HPDE6-E6E7 (cell line): ENCODE measurements around the gene C16orf86.

Source experiments
- DNase-seq: peaks from one replicate; pipeline ENCODE4 v3.0.0; 2011; ENCODE audit warnings: missing footprints; ENCODE audit errors: extremely low spot score

C16orf86 gene

DNA sequence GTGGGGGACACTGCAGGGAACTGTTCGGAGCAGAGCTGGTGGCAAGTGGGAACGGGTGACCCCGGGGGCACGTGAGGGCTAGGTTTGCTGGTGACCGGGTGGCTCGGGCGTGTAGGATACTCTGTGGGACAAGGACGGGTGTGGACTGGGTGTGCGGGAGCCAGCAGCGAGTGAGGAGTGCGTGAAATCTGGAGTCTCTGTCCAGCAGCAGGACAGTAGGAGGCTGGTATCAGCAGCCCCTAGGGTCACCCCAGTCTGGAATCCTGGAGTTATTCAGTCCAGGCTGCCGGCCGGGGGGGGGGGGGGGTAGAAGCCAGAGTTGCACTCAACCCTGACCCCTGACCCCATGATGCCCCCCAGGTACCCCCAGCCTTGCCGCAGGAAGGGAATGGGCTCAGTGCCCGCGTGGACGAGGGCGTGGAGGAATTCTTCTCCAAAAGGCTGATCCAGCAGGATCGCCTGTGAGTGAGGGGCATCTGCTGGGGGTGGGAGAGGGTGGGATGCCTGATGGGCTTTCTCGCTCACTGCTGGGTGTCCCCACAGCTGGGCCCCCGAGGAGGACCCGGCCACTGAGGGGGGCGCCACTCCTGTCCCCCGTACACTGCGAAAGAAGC is 12.7 kb upstream of the C16orf86 start:
- DNase-seq = no peak

DNA sequence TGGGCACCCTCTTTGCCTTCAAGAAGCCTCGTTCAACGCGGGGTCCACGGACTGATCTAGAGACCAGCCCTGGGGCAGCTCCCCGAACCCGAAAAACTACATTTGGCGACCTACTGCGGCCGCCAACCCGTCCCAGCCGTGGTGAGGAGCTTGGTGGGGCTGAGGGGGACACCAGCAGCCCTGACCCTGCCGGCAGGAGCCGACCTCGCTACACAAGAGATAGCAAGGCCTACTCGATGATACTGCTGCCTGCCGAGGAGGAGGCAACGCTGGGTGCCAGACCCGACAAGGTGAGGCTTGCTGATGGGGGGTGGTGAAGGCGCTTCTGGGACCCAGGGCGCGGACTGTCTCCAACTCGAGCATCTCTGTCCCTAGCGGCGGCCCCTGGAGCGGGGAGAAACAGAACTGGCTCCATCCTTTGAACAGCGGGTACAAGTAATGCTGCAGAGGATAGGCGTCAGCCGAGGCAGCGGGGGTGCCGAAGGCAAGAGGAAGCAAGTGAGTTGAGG is 12.2 kb upstream of the C16orf86 start:
- no peak for DNase-seq

DNA sequence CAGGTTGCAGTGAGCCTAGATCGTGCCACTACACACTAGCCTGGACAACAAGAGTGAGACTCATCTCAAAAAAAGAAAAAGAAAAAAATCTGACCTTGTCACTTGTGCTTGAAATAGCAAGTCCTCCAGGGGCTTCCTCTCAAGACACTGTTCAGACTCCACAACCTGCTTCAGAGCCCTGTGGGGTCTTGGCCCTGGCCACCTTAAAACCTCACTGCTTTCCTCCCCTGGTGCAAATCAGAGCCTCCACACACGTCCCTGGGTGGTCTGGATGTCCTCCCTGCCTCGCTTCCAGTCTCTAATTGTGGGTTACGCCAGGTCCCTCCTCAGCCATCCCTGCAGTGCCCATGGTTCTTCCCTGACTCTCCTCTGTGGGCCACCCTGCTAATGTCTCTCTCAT is 11.3 kb upstream of the C16orf86 start:
- no peak for DNase-seq

DNA sequence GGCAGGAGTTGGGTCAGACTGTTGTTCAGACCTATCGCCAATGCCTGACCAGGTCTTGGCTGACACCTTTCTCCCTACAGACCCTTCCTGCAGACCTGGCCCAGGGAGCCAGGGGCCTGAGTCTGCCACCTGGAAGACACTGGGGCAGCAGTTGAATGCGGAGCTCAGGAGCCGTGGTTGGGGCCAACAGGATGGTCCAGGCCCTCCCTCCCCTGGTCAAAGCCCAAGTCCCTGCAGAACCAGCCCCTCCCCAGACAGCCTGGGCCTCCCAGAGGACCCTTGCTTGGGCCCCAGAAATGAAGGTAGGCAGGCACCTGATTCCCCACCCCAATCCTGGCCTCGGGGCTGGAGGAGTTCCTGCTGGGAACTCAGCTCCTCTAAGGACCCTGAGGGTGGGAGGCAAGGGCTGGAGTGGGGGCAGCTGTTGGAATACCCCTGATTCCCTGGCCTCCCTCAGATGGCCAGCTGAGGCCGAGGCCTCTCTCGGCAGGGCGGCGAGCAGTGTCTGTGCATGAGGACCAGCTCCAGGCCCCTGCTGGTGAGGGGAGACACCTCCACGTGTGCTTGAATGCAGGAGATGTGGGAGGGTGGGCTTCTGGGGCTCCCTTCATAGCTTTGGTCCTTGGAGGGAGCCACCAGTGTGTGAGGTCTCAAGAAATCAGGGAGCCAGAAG is 10.1 kb upstream of the C16orf86 start:
- DNase-seq = no peak

DNA sequence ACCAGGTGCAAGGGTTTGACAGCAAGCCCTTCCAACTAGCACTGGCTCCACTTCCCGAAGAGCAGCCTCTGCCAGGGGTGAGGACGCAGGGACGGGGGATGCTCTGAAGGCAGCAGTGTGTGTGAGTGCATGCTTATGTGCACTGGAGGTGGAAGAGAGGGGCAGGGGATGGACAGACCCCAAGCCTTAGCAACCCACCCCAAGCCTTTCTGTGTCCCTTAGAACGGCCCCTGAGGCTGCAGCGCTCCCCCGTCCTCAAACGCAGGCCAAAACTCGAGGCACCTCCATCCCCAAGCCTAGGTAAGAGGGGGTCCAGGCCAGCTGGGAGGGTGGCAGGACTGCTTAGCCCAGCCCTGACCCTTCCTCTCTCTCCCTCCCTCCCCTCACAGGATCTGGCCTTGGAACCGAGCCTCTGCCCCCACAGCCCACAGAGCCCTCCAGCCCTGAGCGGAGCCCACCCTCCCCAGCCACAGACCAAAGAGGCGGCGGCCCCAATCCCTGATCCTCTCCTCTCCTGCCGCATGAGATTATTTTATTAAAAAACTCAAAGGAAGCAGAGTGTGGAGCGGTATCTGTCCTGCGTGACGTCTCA is 9.5 kb upstream of the C16orf86 start:
- DNase-seq = no peak

DNA sequence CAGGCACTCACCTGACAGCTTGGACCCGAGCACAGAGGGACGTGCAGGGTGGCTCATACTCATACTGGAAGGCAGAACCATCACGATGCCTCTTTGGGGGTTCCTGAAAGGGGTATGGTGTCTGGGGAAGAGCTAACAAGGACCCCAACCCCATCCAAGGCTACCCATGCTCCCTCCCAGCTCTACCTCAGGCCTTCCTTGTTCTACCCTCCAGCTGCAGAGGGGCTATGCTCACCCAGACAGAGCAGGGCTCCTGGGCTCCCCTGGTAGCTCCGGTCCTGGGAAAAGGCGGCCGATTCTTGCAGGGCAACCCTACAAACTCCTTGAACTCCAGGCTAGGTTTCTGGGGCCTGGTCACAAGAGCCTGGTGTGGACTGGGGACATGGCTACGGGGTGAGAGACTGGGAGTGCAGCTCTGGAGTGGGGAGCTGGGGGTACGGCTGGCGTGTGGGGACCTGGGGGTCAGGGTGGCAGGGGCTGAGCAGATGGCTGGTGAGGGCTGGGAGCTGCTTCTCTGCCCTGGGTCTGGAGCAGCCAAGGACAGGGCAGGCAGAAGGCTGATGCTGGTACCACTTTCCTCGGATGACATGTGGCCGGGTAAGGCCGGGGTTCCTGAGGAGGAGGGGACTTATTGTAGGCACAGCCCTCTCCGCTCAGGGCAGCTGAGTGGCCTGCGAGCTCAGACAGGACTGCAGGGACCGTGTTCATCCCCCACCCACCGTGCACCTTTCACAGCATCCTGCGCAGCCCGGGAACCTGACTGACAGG is 8.7 kb upstream of the C16orf86 start:
- DNase-seq = no peak

DNA sequence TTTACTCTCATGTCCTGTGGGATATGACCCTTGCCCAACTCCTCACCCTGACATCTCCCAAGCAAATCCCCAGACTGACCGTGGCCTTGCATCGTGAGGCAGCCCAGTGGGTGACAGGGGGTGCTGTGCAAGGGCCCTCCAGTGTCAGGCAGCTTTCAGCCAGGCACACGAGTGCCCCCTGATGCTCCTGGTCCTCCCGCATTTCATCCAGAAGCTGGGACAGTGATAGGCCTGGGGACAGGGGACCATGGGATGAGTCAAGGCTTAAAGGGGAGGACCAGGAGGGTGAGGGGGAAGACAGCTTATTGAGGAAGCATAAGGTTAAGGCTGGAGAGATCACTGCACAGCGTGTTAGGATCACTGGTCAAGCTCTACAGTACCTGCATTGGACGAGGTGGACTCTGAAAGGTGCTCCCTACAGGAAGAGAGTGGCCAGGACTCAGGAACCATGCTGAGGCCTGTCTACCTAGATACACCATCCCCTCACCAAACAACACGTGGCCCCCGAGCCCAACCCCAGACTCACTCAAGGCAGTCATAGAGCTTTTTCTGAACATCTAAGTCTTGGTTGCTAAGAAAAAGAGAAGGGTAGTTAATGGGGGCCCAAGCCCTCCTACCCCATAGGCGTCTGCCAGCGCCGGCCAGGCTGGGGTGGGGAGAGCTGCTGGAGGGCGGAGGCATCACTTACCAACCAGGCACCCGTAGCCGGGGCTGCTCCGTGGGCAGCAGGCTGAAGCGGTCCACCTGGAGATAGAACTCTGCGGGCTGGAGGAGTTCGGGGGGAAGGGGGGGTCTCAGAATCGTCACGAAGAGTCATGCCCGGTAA is 7.6 kb upstream of the C16orf86 start:
- no peak for DNase-seq

DNA sequence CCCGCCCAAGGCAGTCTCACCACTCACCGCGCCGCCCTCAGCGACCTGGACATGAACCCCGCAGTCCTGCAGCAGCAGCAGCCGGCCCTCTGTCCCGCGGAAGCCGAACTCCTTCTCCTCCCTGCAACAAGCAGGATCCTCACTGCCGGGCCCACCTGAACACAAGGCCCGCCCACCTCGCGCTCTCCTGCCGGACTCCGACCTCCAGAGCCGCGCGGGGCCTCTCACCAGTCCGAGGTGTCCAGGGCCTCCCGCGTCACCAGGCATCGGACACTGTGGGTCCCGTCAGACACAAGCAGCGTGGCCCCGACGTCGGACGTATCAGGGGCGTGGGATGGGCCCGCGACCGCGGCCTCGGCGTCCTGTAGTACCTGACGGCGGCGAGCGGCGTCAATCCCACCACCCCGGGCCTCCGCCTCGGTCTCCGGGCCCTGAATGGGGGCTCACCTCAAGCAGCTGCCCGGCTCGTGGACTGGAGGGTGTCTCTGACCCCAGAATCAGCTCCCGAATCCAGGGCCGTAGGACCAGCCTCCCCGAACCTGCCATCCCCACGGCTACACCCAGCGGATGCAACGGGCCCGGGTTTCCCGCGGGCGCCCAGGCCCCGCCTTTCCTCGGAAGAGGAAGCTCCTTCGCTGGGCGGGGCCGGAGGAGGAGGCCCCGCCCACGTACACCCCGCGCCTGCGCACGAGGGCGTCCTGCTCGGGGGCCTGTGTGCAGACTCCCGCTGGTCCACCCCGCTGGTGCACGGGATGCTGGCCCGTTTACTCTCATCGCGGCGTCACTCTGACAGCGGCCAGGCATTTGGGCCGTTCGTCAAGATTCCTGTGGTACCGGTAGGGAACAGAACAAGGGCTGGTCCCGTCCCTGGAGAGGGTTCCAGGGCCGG is 6.7 kb upstream of the C16orf86 start, which contains the start of gene ACD:
ACD (minus strand) TSS at position 586 of the 889 bp plus-strand sequence; CDS start at position 546, 40 bp downstream.
- DNase-seq = peak; percentile 99

DNA sequence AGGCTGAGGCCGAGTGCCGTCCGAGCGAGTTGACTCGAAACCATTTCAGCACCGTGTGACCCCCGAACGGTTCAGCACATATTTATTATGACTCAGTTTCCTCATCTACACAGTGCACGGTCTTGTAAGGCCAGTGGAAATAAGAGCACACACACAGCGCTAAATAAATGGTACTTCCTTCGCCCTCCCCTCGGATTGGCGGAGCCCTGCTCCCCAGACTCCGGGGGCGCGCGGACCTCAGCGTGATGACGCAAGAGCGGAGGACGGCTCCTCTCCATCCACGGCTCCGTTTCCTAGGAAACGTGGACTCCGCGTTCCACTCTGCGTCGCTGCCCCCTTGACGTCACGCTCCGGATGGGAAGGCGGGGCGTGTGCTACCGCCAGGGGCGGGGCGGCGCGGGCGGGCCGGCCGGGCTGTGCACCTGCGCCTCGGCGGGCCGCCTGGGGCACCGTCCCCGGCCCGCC is 6.0 kb upstream of the C16orf86 start, which contains the start of gene PARD6A:
PARD6A (plus strand) TSS at position 397 of the 465 bp plus-strand sequence. CDS start 79 bp downstream, outside the sequence.
- peak; percentile 99 for DNase-seq

DNA sequence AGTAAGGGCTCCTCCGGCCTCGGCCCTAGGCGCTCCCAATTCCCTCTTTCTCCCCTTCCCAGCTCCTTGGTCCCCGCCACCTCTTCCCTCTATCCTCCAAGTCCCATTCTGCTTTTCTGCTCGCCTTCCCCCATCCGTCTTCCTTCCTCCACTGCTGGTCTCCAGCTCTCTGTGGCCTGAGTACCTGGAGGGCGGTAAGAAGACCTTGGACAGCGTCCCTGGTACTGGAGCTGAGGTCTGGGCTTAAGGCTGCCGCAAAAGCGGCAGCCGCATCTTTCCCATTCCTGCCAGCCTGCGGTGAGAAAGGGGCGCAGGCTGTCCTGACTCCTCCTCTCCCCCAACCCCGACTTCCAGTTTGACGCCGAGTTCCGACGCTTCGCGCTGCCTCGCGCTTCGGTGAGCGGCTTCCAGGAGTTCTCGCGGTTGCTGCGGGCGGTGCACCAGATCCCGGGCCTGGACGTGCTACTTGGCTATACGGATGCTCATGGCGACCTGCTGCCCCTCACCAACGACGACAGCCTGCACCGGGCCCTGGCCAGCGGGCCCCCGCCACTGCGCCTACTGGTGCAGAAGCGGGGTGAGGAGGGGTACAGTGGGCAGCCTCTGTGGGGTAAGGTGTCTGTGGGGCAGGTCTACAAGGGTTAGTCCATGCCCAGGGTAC is 5.4 kb upstream of the C16orf86 start:
- no peak for DNase-seq

DNA sequence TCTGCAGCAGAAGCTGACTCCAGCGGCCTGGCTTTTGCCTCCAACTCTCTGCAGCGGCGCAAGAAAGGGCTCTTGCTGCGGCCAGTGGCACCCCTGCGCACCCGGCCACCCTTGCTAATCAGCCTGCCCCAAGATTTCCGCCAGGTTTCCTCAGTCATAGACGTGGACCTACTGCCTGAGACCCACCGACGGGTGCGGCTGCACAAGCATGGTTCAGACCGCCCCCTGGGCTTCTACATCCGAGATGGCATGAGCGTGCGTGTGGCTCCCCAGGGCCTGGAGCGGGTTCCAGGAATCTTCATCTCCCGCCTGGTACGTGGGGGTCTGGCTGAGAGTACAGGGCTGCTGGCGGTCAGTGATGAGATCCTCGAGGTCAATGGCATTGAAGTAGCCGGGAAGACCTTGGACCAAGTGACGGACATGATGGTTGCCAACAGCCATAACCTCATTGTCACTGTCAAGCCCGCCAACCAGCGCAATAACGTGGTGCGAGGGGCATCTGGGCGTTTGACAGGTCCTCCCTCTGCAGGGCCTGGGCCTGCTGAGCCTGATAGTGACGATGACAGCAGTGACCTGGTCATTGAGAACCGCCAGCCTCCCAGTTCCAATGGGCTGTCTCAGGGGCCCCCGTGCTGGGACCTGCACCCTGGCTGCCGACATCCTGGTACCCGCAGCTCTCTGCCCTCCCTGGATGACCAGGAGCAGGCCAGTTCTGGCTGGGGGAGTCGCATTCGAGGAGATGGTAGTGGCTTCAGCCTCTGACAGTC is 4.5 kb upstream of the C16orf86 start:
- DNase-seq = no peak

DNA sequence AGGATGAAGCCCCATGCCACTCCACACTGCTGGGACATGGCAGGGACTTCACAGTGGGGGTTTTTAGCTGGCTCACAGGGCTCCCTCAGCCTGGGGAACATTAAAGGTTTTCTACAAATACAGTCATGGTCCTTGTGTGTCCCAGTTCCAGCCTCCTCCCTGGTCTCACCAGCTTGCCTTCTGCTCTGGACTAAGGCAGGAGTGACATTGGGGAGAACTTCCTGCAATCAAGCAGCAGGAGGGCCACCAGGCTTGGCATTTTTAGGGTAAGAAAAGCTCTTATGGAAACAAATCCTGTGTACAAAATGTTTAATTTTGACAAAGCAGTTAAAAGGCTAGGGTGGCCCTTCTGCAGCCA is 4.0 kb upstream of the C16orf86 start:
- no peak for DNase-seq

DNA sequence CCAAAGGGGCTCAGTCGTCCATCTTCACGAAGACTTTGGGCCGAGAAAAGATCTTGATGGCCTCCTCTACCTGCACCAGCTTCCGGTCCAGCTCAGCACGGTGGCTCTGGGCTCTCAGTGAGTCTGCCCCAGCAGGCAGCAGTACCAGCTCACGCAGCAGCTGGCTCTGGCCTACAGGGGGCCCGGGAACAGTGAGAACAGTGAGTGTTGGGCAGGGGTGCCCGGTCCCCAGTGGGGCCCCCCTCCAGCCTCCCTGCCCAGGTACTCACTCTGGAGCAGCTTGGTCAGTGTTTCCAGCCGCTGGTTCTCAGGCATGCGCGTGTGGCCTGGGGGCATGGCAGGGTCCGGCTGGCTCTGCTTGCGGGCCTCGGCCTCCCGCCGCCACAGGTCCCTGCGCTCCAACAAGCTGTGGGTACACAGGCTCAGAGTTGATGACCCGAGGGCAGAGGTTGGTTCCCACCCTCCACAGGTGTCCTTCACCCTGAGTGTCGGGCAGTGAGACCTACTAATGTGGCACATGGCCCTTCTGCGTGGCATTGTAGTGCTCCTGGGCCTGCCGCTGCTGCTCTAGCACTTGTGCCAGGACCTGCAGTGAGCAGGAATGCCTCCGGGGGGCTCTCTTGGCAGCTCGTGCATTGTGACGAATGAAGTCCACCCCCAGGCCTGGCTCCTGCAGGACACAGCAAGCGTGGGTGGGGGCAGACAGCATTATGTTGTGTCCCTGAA is 3.3 kb upstream of the C16orf86 start:
- DNase-seq = no peak

DNA sequence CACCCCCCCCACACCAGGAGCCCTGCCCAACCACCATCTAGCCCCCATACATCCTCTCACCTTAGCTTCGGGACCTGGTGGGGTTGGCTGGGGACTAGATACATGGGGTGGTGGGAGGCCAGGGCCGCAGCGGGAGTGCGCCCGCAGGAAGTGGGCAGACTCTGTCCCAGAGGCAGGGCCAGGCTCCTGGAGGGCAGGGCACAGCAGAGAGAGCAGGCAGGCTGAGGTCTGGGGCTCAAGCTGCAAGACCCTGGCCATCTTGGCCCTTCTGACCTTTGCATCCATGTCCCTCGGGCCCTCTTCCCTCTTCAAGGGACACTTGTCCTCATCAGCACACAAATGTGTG is 2.8 kb upstream of the C16orf86 start:
- DNase-seq = no peak

DNA sequence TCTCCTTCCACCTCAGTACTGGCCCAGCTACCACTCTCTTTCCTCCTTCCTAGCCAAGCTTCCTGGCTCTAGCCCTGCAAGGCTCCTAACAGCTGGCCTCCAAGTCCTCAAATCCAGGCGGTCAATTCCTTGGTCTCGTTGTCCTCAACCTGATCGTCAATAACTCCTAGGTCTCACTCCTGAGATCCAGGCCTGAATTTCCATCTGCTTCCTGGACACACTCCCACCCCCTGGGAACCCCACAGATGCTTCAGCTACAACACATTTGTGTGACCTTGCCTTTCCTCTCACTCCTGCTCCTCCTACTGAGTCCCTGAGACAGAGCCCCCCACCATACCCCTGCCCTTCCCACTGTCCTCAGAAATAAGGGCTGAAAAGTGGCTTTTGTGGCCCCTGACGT is 2.4 kb upstream of the C16orf86 start:
- DNase-seq = no peak

DNA sequence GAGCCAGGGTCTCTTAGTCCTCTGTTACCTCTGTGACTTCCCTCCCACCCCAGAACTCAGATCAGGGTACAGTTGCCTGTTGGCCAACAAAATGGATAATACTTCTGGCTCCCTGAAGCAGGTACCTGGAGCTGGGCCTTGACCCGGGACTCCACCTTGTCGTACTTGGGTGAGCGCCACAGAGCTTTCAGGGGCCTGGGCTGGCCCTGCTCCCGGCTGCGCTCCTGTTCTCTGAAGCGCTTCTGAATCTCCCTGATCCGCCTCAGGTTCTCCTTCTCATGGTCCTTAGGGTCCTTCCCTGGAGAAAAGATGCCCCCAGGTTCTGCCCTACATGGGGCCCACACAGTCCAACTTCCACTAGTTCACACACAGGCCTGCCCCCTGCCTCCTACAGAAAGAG is 1.7 kb upstream of the C16orf86 start:
- DNase-seq = no peak

DNA sequence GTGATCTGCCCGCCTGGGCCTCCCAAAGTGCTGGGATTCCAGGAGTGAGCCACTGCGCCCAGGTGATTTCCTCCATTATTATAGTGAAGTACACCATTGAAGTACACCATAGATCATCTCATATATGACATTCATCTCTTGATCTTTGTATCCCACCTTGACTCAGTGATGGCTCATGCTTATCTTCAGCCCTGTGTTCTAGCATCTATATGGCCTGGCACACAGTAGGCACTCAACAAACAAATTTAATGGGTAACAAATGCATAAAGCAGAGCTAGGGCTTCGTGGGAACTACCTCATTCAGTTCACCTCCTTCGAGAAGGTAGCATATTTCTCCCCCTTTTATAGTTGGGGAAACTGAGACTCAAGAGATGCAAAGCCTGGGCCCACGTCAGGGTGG is 1.0 kb upstream of the C16orf86 start:
- DNase-seq = no peak

DNA sequence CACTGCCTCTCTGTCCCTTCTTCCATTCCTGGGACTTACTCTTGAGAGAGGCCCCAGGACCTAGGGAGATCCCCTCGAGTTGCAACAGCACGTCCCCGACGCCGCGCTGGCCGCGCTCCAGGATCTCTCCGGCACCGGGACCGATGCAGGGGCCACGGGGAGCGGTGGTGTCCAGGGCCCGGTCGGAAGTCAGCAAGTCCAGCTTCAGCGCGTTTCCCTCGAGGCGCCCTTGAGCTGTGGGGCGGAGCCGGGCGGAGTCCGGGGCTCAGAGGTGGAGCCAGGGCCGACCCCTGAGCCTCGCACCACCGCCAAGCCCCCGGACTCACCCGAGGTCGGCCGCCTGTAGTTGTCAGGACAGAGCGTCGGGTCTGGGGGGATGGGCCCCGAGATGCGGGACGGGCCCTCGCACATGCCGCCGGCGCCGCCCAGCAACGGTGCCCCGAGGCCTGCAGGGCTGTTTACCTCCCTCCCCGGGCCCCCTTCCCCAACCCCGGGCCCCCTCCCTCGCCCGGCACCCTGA is 522 bp upstream of the C16orf86 start:
- no peak for DNase-seq
